GM19452 (cell line): ENCODE measurements around the gene DPP7.

Experiments
- ATAC-seq: cut with Tn5 transposase; IDR thresholded peaks from one replicate; pipeline ENCODE4 v1.9.1; 2021; ENCODE audit not compliant: unreplicated experiment

DPP7 gene

GRCh38 chr9:137112564-137113384 is 1.8 kb downstream of the DPP7 start:
- ATAC-seq = no peak

- no peak for ATAC-seq
These were observed 2.6 kb downstream of the DPP7 start for GRCh38 chr9:137111788-137112563.

- no peak for ATAC-seq
These were observed 3.4 kb downstream of the DPP7 start for GRCh38 chr9:137110911-137111787.

- ATAC-seq = no peak
These were observed 4.2 kb downstream of the DPP7 start for GRCh38 chr9:137110147-137110910.

GRCh38 chr9:137109250-137110146 is 5.0 kb downstream of the DPP7 start:
- ATAC-seq = no peak

- no peak for ATAC-seq
These were observed 5.8 kb downstream of the DPP7 start for GRCh38 chr9:137108608-137109249.

GRCh38 chr9:137107982-137108381 is 6.6 kb downstream of the DPP7 start:
- ATAC-seq = no peak

- no peak for ATAC-seq
These were observed 7.1 kb downstream of the DPP7 start for GRCh38 chr9:137107312-137107921.

- no peak for ATAC-seq
These were observed 7.8 kb downstream of the DPP7 start for GRCh38 chr9:137106662-137107250.

- no peak for ATAC-seq
These were observed 8.5 kb downstream of the DPP7 start for GRCh38 chr9:137105814-137106661.

- ATAC-seq = no peak
These were observed 11.1 kb downstream of the DPP7 start for GRCh38 chr9:137103206-137103999.

- ATAC-seq = no peak
These were observed 15.3 kb downstream of the DPP7 start for GRCh38 chr9:137099231-137099630.

GRCh38 chr9:137097761-137098462 is 16.6 kb downstream of the DPP7 start:
- no peak for ATAC-seq

- ATAC-seq = no peak
These were observed 17.6 kb downstream of the DPP7 start for GRCh38 chr9:137096785-137097546.
